IgD-negative memory B cell (primary cell): Measurements from ENCODE around the gene SLC25A3. TPM values are rescaled to one million over a fixed set of nuclear protein-coding genes. Genes with fewer than 3 reads are reported as not detected.
"Not testable (repeated sequence)": the region's sequence is repeated elsewhere in the genome, so short reads cannot be mapped to it uniquely, and the experiment has no call there.

ENCODE experiments used
- H3K27ac Mint-ChIP-seq, 3 donors: one replicate each; pipeline ENCODE4 v1.8.0; 2020 to 2022; ENCODE audit warnings: mild to moderate bottlenecking in 3 of 3, mixed read lengths in 3 of 3, moderate library complexity in 1 of 3
- H3K27me3 Mint-ChIP-seq: one replicate; pipeline ENCODE4 v1.8.0; 2021; ENCODE audit warnings: mixed read lengths
- H3K36me3 Mint-ChIP-seq: one replicate; pipeline ENCODE4 v1.8.0; 2020; ENCODE audit warnings: mild to moderate bottlenecking, mixed read lengths
- H3K4me1 Mint-ChIP-seq, 3 donors: one replicate each; pipeline ENCODE4 v1.8.0; 2020 to 2022; ENCODE audit warnings: mixed read lengths in 3 of 3, mild to moderate bottlenecking in 1 of 3
- H3K4me3 Mint-ChIP-seq, 4 donors: one replicate each; pipeline ENCODE4 v1.8.0; 2020 to 2022; ENCODE audit warnings: mild to moderate bottlenecking in 4 of 4, mixed read lengths in 4 of 4, moderate library complexity in 3 of 4
- H3K9me3 Mint-ChIP-seq, 3 donors: one replicate each; pipeline ENCODE4 v1.8.0; 2020 to 2021; ENCODE audit warnings: mixed read lengths in 3 of 3, mild to moderate bottlenecking in 1 of 3
- polyA plus RNA-seq: library from polyadenylated mRNA; unstranded; fragments of 300-500 nt; fragmentation: Illumina TruSeq; gene quantifications from one replicate; pipeline ENCODE4 v1.2.3, GENCODE V29; 2021

The SLC25A3 gene
- polyA plus RNA-seq, 1 donor from 2014 or later, result 232 TPM

- peaks cover 4% of the 10 kb centered on the region for H3K36me3 Mint-ChIP-seq
- no peaks in the 10 kb centered on the region for H3K27me3 Mint-ChIP-seq
- no peak overlapping the region for H3K27ac Mint-ChIP-seq
- H3K4me3 Mint-ChIP-seq, result peak overlapping the region in 1 of 4 donors; percentile 49
- no peaks in the 10 kb centered on the region for H3K9me3 Mint-ChIP-seq
- H3K4me1 Mint-ChIP-seq, result peaks cover 11 to 19% (median 19%) of the 10 kb centered on the region in 3 donors
Measured at GRCh38 chr12:98635657-98636323, 42.3 kb downstream of the SLC25A3 start.

GRCh38 chr12:98637068-98637467, 43.6 kb downstream of the SLC25A3 start:
- H3K36me3 Mint-ChIP-seq, result peaks cover 7% of the 10 kb centered on the region
- H3K9me3 Mint-ChIP-seq, result no peaks in the 10 kb centered on the region
- H3K4me3 Mint-ChIP-seq, result no peak overlapping the region
- no peaks in the 10 kb centered on the region for H3K27me3 Mint-ChIP-seq
- peaks cover 11 to 19% (median 19%) of the 10 kb centered on the region in 3 donors for H3K4me1 Mint-ChIP-seq
- no peak overlapping the region for H3K27ac Mint-ChIP-seq

GRCh38 chr12:98638009-98638408, 44.5 kb downstream of the SLC25A3 start:
- Mint-ChIP-seq H3K4me1 (peaks cover 11 to 20% (median 19%) of the 10 kb centered on the region in 3 donors), H3K27me3 (no peaks in the 10 kb centered on the region), H3K36me3 (peaks cover 7% of the 10 kb centered on the region), H3K9me3 (no peaks in the 10 kb centered on the region), H3K4me3 (no peak overlapping the region), H3K27ac (no peak overlapping the region)

GRCh38 chr12:98639491-98639890, 46.0 kb downstream of the SLC25A3 start:
- Mint-ChIP-seq H3K27ac (no peak overlapping the region), H3K9me3 (no peaks in the 10 kb centered on the region), H3K27me3 (no peaks in the 10 kb centered on the region), H3K4me1 (peaks cover 16 to 22% (median 21%) of the 10 kb centered on the region in 3 donors), H3K4me3 (peak overlapping the region in 1 of 4 donors; percentile 25), H3K36me3 (peaks cover 5% of the 10 kb centered on the region)

GRCh38 chr12:98642801-98643200, 49.3 kb downstream of the SLC25A3 start:
- H3K27ac Mint-ChIP-seq, H3K36me3 Mint-ChIP-seq, H3K9me3 Mint-ChIP-seq, H3K27me3 Mint-ChIP-seq: not testable (repeated sequence)
- Mint-ChIP-seq H3K4me3 (peak overlapping the region; percentile 41 to 99 (median 52)), H3K4me1 (peaks cover 12 to 24% (median 17%) of the 10 kb centered on the region in 3 donors)

GRCh38 chr12:98644433-98644711, 50.9 kb downstream of the SLC25A3 start:
- Mint-ChIP-seq H3K4me3 (peak overlapping the region; percentile 98 to 100 (median 99)), H3K9me3 (no peaks in the 10 kb centered on the region), H3K27me3 (no peaks in the 10 kb centered on the region), H3K4me1 (peaks cover 12 to 30% (median 18%) of the 10 kb centered on the region in 3 donors), H3K27ac (peak overlapping the region; percentile 92 to 99 (median 98)), H3K36me3 (peaks cover 3% of the 10 kb centered on the region)

- peaks cover 3% of the 10 kb centered on the region for H3K36me3 Mint-ChIP-seq
- H3K27ac Mint-ChIP-seq, result peak within 1 kb of the TSS; percentile 92 to 99 (median 98)
- no peaks in the 10 kb centered on the region for H3K9me3 Mint-ChIP-seq
- H3K4me1 Mint-ChIP-seq, result peaks cover 12 to 30% (median 18%) of the 10 kb centered on the region in 3 donors
- H3K4me3 Mint-ChIP-seq, result peak within 1 kb of the TSS; percentile 98 to 100 (median 99)
- H3K27me3 Mint-ChIP-seq, result no peaks in the 10 kb centered on the region
Measured at GRCh38 chr12:98644712-98645571, 51.5 kb downstream of the SLC25A3 start, which contains the start of the genes APAF1 and IKBIP. TSS of gene APAF1 (plus strand) at chr12:98645290. CDS start at chr12:98648360, 3,070 bp downstream. TSS of gene IKBIP (minus strand) at chr12:98644788. CDS start at chr12:98644701, 87 bp downstream.

GRCh38 chr12:98645572-98646067, 52.1 kb downstream of the SLC25A3 start:
- H3K4me3 Mint-ChIP-seq, result peak overlapping the region; percentile 98 to 100 (median 98)
- peaks cover 12 to 30% (median 18%) of the 10 kb centered on the region in 3 donors for H3K4me1 Mint-ChIP-seq
- H3K36me3 Mint-ChIP-seq, result peaks cover 3% of the 10 kb centered on the region
- H3K27ac Mint-ChIP-seq, result peak overlapping the region; percentile 89 to 99 (median 90)
- no peaks in the 10 kb centered on the region for H3K27me3 Mint-ChIP-seq
- H3K9me3 Mint-ChIP-seq, result no peaks in the 10 kb centered on the region

GRCh38 chr12:98646294-98647090, 53.0 kb downstream of the SLC25A3 start:
- Mint-ChIP-seq H3K4me3 (peak overlapping the region; percentile 98 to 100 (median 98)), H3K4me1 (peaks cover 12 to 30% (median 18%) of the 10 kb centered on the region in 3 donors), H3K27ac (peak overlapping the region; percentile 76 to 99 (median 89)), H3K9me3 (no peaks in the 10 kb centered on the region), H3K36me3 (peaks cover 3% of the 10 kb centered on the region), H3K27me3 (no peaks in the 10 kb centered on the region)

GRCh38 chr12:98651328-98651727, 57.8 kb downstream of the SLC25A3 start:
- Mint-ChIP-seq H3K4me3 (no peak overlapping the region), H3K4me1 (peaks cover 5 to 15% (median 15%) of the 10 kb centered on the region in 3 donors), H3K36me3 (no peaks in the 10 kb centered on the region), H3K27ac (peak overlapping the region in 1 of 3 donors; percentile 19), H3K27me3 (no peaks in the 10 kb centered on the region), H3K9me3 (no peaks in the 10 kb centered on the region)

GRCh38 chr12:98653866-98654493, 60.5 kb downstream of the SLC25A3 start:
- no peaks in the 10 kb centered on the region for H3K9me3 Mint-ChIP-seq
- peak overlapping the region in 1 of 4 donors; percentile 7 for H3K4me3 Mint-ChIP-seq
- peaks cover 4 to 8% (median 8%) of the 10 kb centered on the region in 3 donors for H3K4me1 Mint-ChIP-seq
- peaks cover 5% of the 10 kb centered on the region for H3K36me3 Mint-ChIP-seq
- no peaks in the 10 kb centered on the region for H3K27me3 Mint-ChIP-seq
- no peak overlapping the region for H3K27ac Mint-ChIP-seq
